H9 (cell line): ENCODE data around the gene PDE3A. TPM values are rescaled to one million over a fixed set of nuclear protein-coding genes. Genes with fewer than 3 reads are reported as not detected.

ENCODE experiments used
- DNase-seq: peaks from one replicate; pipeline ENCODE4 v3.0.0-alpha.2; 2017
- H2AFZ ChIP-seq: one replicate; pipeline ENCODE4 v1.6.1; 2013; ENCODE audit warnings: mild to moderate bottlenecking, low read length, control low read depth, moderate library complexity
- H2AK5ac ChIP-seq: 2 replicates; pipeline ENCODE4 v1.6.1; 2013; ENCODE audit warnings: low read length, control low read depth, mixed read lengths; ENCODE audit not compliant: insufficient read length
- H2BK120ac ChIP-seq: one replicate; pipeline ENCODE4 v1.6.1; 2013; ENCODE audit warnings: low read depth, mild to moderate bottlenecking, low read length, control low read depth, inconsistent platforms; ENCODE audit not compliant: poor library complexity, severe bottlenecking
- H2BK12ac ChIP-seq: 2 replicates; pipeline ENCODE4 v1.6.1; 2013; ENCODE audit warnings: low read length, control low read depth, mixed read lengths, low read depth; ENCODE audit not compliant: insufficient read length
- H2BK15ac ChIP-seq: 2 replicates; pipeline ENCODE4 v1.6.1; 2013; ENCODE audit warnings: low read depth, low read length, control low read depth
- H2BK20ac ChIP-seq: one replicate; pipeline ENCODE4 v1.6.1; 2013; ENCODE audit warnings: low read depth, mild to moderate bottlenecking, low read length, control low read depth, inconsistent platforms; ENCODE audit not compliant: poor library complexity, severe bottlenecking
- H2BK5ac ChIP-seq: 2 replicates; pipeline ENCODE4 v1.6.1; 2013; ENCODE audit warnings: low read length, control low read depth, mixed read lengths; ENCODE audit not compliant: insufficient read length
- H3K14ac ChIP-seq: 2 replicates; pipeline ENCODE4 v1.6.1; 2013; ENCODE audit warnings: low read length, control low read depth; ENCODE audit not compliant: insufficient read depth
- H3K18ac ChIP-seq: 2 replicates; pipeline ENCODE4 v1.6.1; 2013; ENCODE audit warnings: low read depth, mild to moderate bottlenecking, mixed read lengths, low read length, control low read depth; ENCODE audit not compliant: insufficient read length
- H3K23ac ChIP-seq: 2 replicates; pipeline ENCODE4 v1.6.1; 2013; ENCODE audit warnings: low read length, control low read depth, mixed read lengths, low read depth; ENCODE audit not compliant: insufficient read length
- H3K23me2 ChIP-seq: 2 replicates; pipeline ENCODE4 v1.6.1; 2013; ENCODE audit warnings: low read depth, mild to moderate bottlenecking, mixed read lengths, low read length, control low read depth; ENCODE audit not compliant: insufficient read length, poor library complexity, severe bottlenecking
- H3K27ac ChIP-seq: 2 replicates; pipeline ENCODE4 v1.5.1; 2013; ENCODE audit warnings: low read length, control low read depth, mixed read lengths, low read depth; ENCODE audit not compliant: insufficient read length
- H3K27me3 ChIP-seq: 2 replicates; pipeline ENCODE4 v1.6.1; 2013; ENCODE audit warnings: low read length, control low read depth, inconsistent platforms; ENCODE audit not compliant: insufficient read depth
- H3K4ac ChIP-seq: 2 replicates; pipeline ENCODE4 v1.6.1; 2013; ENCODE audit warnings: low read depth, mild to moderate bottlenecking, control low read depth, inconsistent platforms, low read length, moderate library complexity
- H3K4me1 ChIP-seq: 2 replicates; pipeline ENCODE4 v1.6.1; 2013; ENCODE audit warnings: low read length, control low read depth, inconsistent platforms; ENCODE audit not compliant: insufficient read depth
- H3K4me2 ChIP-seq: 2 replicates; pipeline ENCODE4 v1.6.1; 2013; ENCODE audit warnings: low read length, control low read depth, mixed read lengths; ENCODE audit not compliant: insufficient read length, insufficient read depth
- H3K56ac ChIP-seq: 2 replicates; pipeline ENCODE4 v1.6.1; 2013; ENCODE audit warnings: low read depth, mild to moderate bottlenecking, mixed read lengths, low read length, control low read depth; ENCODE audit not compliant: insufficient read length
- H3K79me1 ChIP-seq: 2 replicates; pipeline ENCODE4 v1.6.1; 2013; ENCODE audit warnings: low read depth, mild to moderate bottlenecking, moderate library complexity, low read length, control low read depth, inconsistent platforms; ENCODE audit not compliant: insufficient read depth, poor library complexity, severe bottlenecking
- H3K79me2 ChIP-seq: 2 replicates; pipeline ENCODE4 v1.6.1; 2013; ENCODE audit warnings: low read length, control low read depth, inconsistent platforms; ENCODE audit not compliant: insufficient read depth
- H3K9ac ChIP-seq: 2 replicates; pipeline ENCODE4 v1.6.1; 2013; ENCODE audit warnings: low read length, control low read depth, mixed read lengths; ENCODE audit not compliant: insufficient read length; ENCODE audit errors: extremely low read depth
- H3K9me3 ChIP-seq: one replicate; pipeline ENCODE4 v1.6.1; 2013; ENCODE audit warnings: low read depth, low read length, inconsistent platforms; ENCODE audit not compliant: control insufficient read depth
- H3T11ph ChIP-seq: one replicate; pipeline ENCODE4 v1.6.1; 2013; ENCODE audit warnings: mild to moderate bottlenecking, low read length, control low read depth, inconsistent platforms
- H4K20me1 ChIP-seq: one replicate; pipeline ENCODE4 v1.6.1; 2013; ENCODE audit not compliant: control insufficient read depth, insufficient read length, insufficient read depth
- H4K5ac ChIP-seq: 2 replicates; pipeline ENCODE4 v1.6.1; 2013; ENCODE audit warnings: low read depth, mild to moderate bottlenecking, mixed read lengths, low read length, control low read depth; ENCODE audit not compliant: insufficient read length
- H4K8ac ChIP-seq: replicated peaks from 2 replicates; pipeline ENCODE4 v1.6.1; 2013; ENCODE audit warnings: low read length, control low read depth, mixed read lengths, low read depth; ENCODE audit not compliant: insufficient read length
- H4K91ac ChIP-seq: 2 replicates; pipeline ENCODE4 v1.6.1; 2013; ENCODE audit warnings: low read depth, mild to moderate bottlenecking, moderate library complexity, mixed read lengths, low read length, control low read depth; ENCODE audit not compliant: insufficient read length
- H3K27ac Mint-ChIP-seq, 3 experiments: 2 replicates in 2 of 3; 3 replicates in 1 of 3; pipeline ENCODE4 v1.8.0; 2020 to 2021; ENCODE audit warnings: mixed read lengths in 3 of 3, mild to moderate bottlenecking in 1 of 3, moderate library complexity in 1 of 3
- H3K27me3 Mint-ChIP-seq: 2 replicates; pipeline ENCODE4 v1.8.0; 2021; ENCODE audit warnings: low read depth, mild to moderate bottlenecking, moderate library complexity, mixed read lengths
- H3K36me3 Mint-ChIP-seq, 3 experiments: 2 replicates in 2 of 3; 3 replicates in 1 of 3; pipeline ENCODE4 v1.8.0; 2020 to 2021; ENCODE audit warnings: low read depth in 3 of 3, mixed read lengths in 3 of 3; ENCODE audit not compliant: insufficient read depth in 1 of 3
- H3K4me1 Mint-ChIP-seq, 2 experiments: 2 replicates each; pipeline ENCODE4 v1.8.0; 2020; ENCODE audit warnings: mixed read lengths in 2 of 2
- H3K4me3 Mint-ChIP-seq, 2 experiments: 2 replicates in 1 of 2; 3 replicates in 1 of 2; pipeline ENCODE4 v1.8.0; 2020 to 2021; ENCODE audit warnings: mild to moderate bottlenecking in 2 of 2, mixed read lengths in 2 of 2, moderate library complexity in 1 of 2
- H3K9me3 Mint-ChIP-seq, 2 experiments: 2 replicates in 1 of 2; 3 replicates in 1 of 2; pipeline ENCODE4 v1.8.0; 2020; ENCODE audit warnings: mild to moderate bottlenecking in 2 of 2, mixed read lengths in 2 of 2, moderate library complexity in 1 of 2
- CTCF ChIP-seq: fragments of 200-600 bp; sonication (generic); conservative IDR thresholded peaks from 3 replicates; pipeline ENCODE4 v1.8.0; 2021; ENCODE audit warnings: antibody characterized with exemption, mild to moderate bottlenecking
- WGBS: extraction: QIAGEN DNeasy Blood & Tissue Kit; methylation state at CpG from one replicate; pipeline ENCODE4 v1.1.7; 2013; ENCODE audit warnings: missing lambda C conversion rate, low lambda C conversion rate, mixed read lengths; ENCODE audit not compliant: insufficient read length; ENCODE audit errors: extremely low coverage; 5-methylcytosine and 5-hydroxymethylcytosine counted together
- total RNA-seq: library from RNA; stranded (reverse); gene quantifications from 2 replicates; pipeline ENCODE4 v1.2.1, GENCODE V29; 2021

PDE3A gene
- total RNA-seq, 1 experiment from 2014 or later, result 3.0 TPM

- no peak for TF ChIP-seq CTCF
- no peaks in the 10 kb centered on the region for H3K4me1 ChIP-seq
- H3K4me3 Mint-ChIP-seq, result no peak overlapping the region
These were observed 187.4 kb downstream of the PDE3A start for GRCh38 chr12:20555771-20556170.

More at GRCh38 chr12:20555771-20556170, 187.4 kb downstream of the PDE3A start:
- H3K27ac ChIP-seq, result no peak overlapping the region
- no peaks in the 10 kb centered on the region for H3K79me2 ChIP-seq
- H3K27me3 ChIP-seq, result no peaks in the 10 kb centered on the region
- H3K9me3 ChIP-seq, result no peaks in the 10 kb centered on the region
- no peak overlapping the region for H2BK20ac ChIP-seq
- H3K14ac ChIP-seq, result no peak overlapping the region
- H3K4ac ChIP-seq, result no peak overlapping the region
- WGBS, result no CpG with 5 or more reads among the region's 3 CpGs
- H2BK12ac ChIP-seq, result no peak overlapping the region
- H3K23me2 ChIP-seq, result no peaks in the 10 kb centered on the region
- no peaks in the 10 kb centered on the region for H3K4me1 Mint-ChIP-seq
- no peak overlapping the region for H3K23ac ChIP-seq
- no peak overlapping the region for H4K5ac ChIP-seq
- DNase-seq, result no peak
- no peak overlapping the region for H3K27ac Mint-ChIP-seq
- H3K9ac ChIP-seq, result no peak overlapping the region
- H3K79me1 ChIP-seq, result no peaks in the 10 kb centered on the region
- no peak overlapping the region for H3K4me2 ChIP-seq
- no peak overlapping the region for H2BK5ac ChIP-seq
- H3K18ac ChIP-seq, result no peak overlapping the region
- H4K20me1 ChIP-seq, result no peaks in the 10 kb centered on the region
- no peak overlapping the region for H4K8ac ChIP-seq
- H3K9me3 Mint-ChIP-seq, result peaks cover 10 to 11% of the 10 kb centered on the region in 2 experiments; a peak in 3 of 5 replicates
- no peak overlapping the region for H4K91ac ChIP-seq
- no peak overlapping the region for H2AFZ ChIP-seq
- H3K56ac ChIP-seq, result no peak overlapping the region
- H3T11ph ChIP-seq, result no peak overlapping the region
- no peaks in the 10 kb centered on the region; the same call in 1 of the 2 replicates for H3K27me3 Mint-ChIP-seq
- peaks cover 5 to 15% (median 8%) of the 10 kb centered on the region in 3 experiments for H3K36me3 Mint-ChIP-seq
- H2AK5ac ChIP-seq, result no peak overlapping the region
- no peak overlapping the region for H2BK15ac ChIP-seq
- H2BK120ac ChIP-seq, result no peak overlapping the region
